Karpas-422 (cell line): ENCODE results near the gene MNT. TPM values are rescaled to one million over a fixed set of nuclear protein-coding genes. Genes with fewer than 3 reads are reported as not detected.
"Not testable (repeated sequence)": the region's sequence is repeated elsewhere in the genome, so short reads cannot be mapped to it uniquely, and the experiment has no call there.

Experiments used
- DNase-seq: peaks from one replicate; pipeline ENCODE4 v3.0.0-alpha.2; 2015
- H2AFZ ChIP-seq: fragments of 200-600 bp; sonication (generic); 2 replicates; pipeline ENCODE4 v1.6.1; 2014; ENCODE audit warnings: antibody characterized with exemption, low read length, mixed read lengths
- H3K27ac ChIP-seq: fragments of 200-600 bp; sonication (generic); 2 replicates; pipeline ENCODE4 v1.5.1; 2014; ENCODE audit warnings: mild to moderate bottlenecking, low read length, moderate library complexity
- H3K27me3 ChIP-seq: fragments of 200-600 bp; sonication (generic); 2 replicates; pipeline ENCODE4 v1.6.1; 2014; ENCODE audit warnings: low read length, mixed read lengths
- H3K36me3 ChIP-seq: fragments of 200-600 bp; sonication (generic); 2 replicates; pipeline ENCODE4 v1.6.1; 2014; ENCODE audit warnings: low read length, mixed read lengths; ENCODE audit not compliant: insufficient read depth
- H3K4me1 ChIP-seq: fragments of 200-600 bp; sonication (generic); 2 replicates; pipeline ENCODE4 v1.6.1; 2014; ENCODE audit warnings: mild to moderate bottlenecking, low read length, mixed read lengths
- H3K4me2 ChIP-seq: fragments of 200-600 bp; sonication (generic); 2 replicates; pipeline ENCODE4 v1.6.1; 2014; ENCODE audit warnings: low read length, low read depth, mild to moderate bottlenecking; ENCODE audit not compliant: poor library complexity, severe bottlenecking
- H3K4me3 ChIP-seq: fragments of 200-600 bp; sonication (generic); 2 replicates; pipeline ENCODE4 v1.5.1; 2014; ENCODE audit warnings: mild to moderate bottlenecking, antibody characterized with exemption, low read length, mixed read lengths
- H3K79me2 ChIP-seq: fragments of 200-600 bp; sonication (generic); 2 replicates; pipeline ENCODE4 v1.6.1; 2014; ENCODE audit warnings: mild to moderate bottlenecking, low read length, mixed read lengths
- H3K9ac ChIP-seq: fragments of 200-600 bp; sonication (generic); 2 replicates; pipeline ENCODE4 v1.6.0; 2014; ENCODE audit warnings: low read length
- H3K9me2 ChIP-seq: fragments of 200-600 bp; sonication (generic), shearing (Covaris generic); replicated peaks from 2 replicates; pipeline ENCODE4 v1.6.0; 2014; ENCODE audit warnings: mild to moderate bottlenecking, low read length, moderate library complexity; ENCODE audit not compliant: insufficient read depth
- H3K9me3 ChIP-seq: fragments of 300-700, 200-600 bp; sonication (generic); 2 replicates; pipeline ENCODE4 v1.6.1; 2014; ENCODE audit warnings: low read length, mixed read lengths
- H4K20me1 ChIP-seq: fragments of 200-600 bp; sonication (generic); 2 replicates; pipeline ENCODE4 v1.6.1; 2014; ENCODE audit warnings: mild to moderate bottlenecking, antibody characterized with exemption, low read length, low read depth; ENCODE audit not compliant: insufficient read depth
- total RNA-seq: library from RNA; depleted of rRNA; stranded (reverse); fragments of >200 nt; shearing (Covaris generic); gene quantifications from 2 replicates; pipeline ENCODE4 v1.2.3, GENCODE V29; 2014; ENCODE audit warnings: low replicate concordance

Gene MNT
- total RNA-seq, 1 experiment from 2014 or later: 6.3 TPM

DNA sequence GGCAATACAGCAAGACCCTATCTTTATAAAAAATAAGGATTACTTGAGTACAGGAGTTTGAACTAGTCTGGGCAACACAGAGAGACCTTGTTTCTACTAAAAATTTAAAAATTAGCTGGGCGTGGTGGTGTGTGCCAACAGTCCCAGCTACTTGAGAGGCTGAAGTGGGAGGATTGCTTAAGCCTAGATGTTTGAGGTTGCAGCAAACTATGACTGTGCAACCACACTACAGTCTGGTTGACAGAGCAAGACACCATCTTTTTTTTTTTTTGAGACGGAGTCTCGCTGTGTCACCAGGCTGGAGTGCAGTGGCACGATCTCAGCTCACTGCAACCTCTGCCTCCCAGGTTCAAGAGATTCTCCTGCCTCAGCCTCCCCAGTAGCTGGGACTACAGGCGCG lies 39.1 kb upstream of the MNT start:
- not testable (repeated sequence) for H3K36me3 ChIP-seq, DNase-seq, H3K27ac ChIP-seq, H2AFZ ChIP-seq, H3K9me3 ChIP-seq, H3K9me2 ChIP-seq, H4K20me1 ChIP-seq, H3K9ac ChIP-seq, H3K4me3 ChIP-seq, H3K4me2 ChIP-seq, H3K4me1 ChIP-seq, H3K27me3 ChIP-seq
- peaks cover 21% of the 10 kb centered on the region for H3K79me2 ChIP-seq

DNA sequence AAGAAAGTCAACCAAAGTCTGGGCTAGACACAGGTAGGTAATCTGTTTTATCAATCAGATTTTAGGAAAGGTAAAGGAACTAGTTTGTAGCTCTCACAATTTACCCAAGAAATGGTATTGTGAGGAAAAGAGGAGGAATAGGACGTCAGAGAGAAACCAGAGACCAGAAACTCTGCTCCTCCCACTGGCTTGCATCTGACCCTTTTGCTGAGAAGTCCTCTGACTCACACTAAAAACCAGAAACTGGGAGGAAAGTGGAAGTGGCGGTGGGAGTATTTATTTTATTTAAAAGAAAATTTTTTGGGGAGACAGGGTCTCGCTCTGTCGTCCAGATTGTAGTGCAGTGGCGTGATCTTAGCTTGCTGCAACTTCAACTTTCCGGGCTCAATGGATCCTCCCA lies 38.0 kb upstream of the MNT start:
- no peak overlapping the region for H3K4me2 ChIP-seq

DNA sequence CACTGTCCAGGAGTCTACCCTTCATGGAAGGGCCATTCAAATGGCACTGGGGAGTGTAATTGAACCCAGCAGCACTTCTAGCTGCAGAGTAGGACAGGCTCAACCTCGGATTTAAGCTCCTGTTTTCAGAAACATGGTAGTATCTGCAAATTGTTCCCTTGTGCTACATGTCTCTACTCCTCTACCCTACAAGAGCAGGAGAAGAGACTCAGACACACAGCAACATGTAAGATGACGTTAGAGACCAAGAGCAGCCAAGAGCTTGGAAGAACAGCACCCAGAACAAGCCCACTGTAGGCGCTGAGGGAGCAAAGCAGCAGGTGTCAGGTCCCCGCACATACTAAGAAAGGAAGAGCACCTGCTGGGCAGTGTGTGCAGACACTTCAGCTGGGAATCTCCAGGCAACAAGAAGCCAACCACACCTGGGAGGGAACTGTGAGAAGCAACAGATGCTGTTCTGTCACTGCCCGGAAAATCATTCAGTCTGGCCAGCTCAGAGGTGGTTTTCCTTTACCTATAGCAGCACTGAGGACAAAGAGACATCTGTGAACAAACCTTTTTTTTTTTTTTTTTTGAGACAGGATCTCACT lies 35.6 kb upstream of the MNT start:
- no peak for DNase-seq
- H3K4me1 ChIP-seq: no peaks in the 10 kb centered on the region
- H3K27ac ChIP-seq: no peak overlapping the region
- no peaks in the 10 kb centered on the region for H3K9me3 ChIP-seq
- H3K9ac ChIP-seq: no peak overlapping the region
- no peak overlapping the region for H3K4me3 ChIP-seq
- no peaks in the 10 kb centered on the region for H3K9me2 ChIP-seq
- no peak overlapping the region for H3K4me2 ChIP-seq
- peaks cover 10% of the 10 kb centered on the region for H3K79me2 ChIP-seq
- H3K36me3 ChIP-seq: peaks cover 11% of the 10 kb centered on the region
- H3K27me3 ChIP-seq: no peaks in the 10 kb centered on the region
- 0 out of 2 replicates have a peak, but pooled peaks cover 2% of the 10 kb centered on the region for H4K20me1 ChIP-seq
- no peak overlapping the region for H2AFZ ChIP-seq

More for the DNA sequence above, 38.0 kb upstream of the MNT start:
- H3K9me3 ChIP-seq: no peaks in the 10 kb centered on the region
- H3K79me2 ChIP-seq: peaks cover 18% of the 10 kb centered on the region
- no peaks in the 10 kb centered on the region for H3K4me1 ChIP-seq
- H2AFZ ChIP-seq: no peak overlapping the region
- H4K20me1 ChIP-seq: 0 out of 2 replicates have a peak, but pooled peaks cover 2% of the 10 kb centered on the region
- no peaks in the 10 kb centered on the region for H3K9me2 ChIP-seq
- peaks cover 10% of the 10 kb centered on the region for H3K36me3 ChIP-seq
- no peak overlapping the region for H3K27ac ChIP-seq
- no peaks in the 10 kb centered on the region for H3K27me3 ChIP-seq
- no peak overlapping the region for H3K4me3 ChIP-seq
- no peak overlapping the region for H3K9ac ChIP-seq
- DNase-seq: no peak

DNA sequence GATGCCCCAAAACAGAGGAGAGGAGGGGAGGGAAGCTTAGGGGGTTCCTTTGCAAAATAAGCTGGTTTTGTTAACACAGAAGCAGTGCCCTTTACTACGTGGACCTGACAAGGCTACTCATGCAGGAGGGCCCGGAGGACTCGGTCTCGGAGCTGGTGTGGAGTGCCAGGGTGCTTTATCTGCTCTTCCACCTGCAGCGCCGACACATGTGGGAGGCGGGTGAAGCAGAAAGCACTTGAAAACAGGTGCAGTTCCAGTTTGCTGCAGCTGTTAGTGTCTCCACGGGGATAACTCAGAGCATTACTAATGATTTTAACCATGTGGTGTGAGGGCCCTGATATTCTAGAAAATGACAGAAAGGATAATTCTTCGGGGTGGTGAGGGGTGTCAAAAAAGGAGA lies 35.0 kb upstream of the MNT start:
- Histone ChIP-seq H2AFZ (no peak overlapping the region), H3K4me3 (no peak overlapping the region), H4K20me1 (no peaks in the 10 kb centered on the region), H3K27me3 (no peaks in the 10 kb centered on the region), H3K4me2 (no peak overlapping the region), H3K9me2 (no peaks in the 10 kb centered on the region), H3K4me1 (no peaks in the 10 kb centered on the region), H3K36me3 (peaks cover 6% of the 10 kb centered on the region), H3K9ac (no peak overlapping the region), H3K27ac (no peak overlapping the region), H3K79me2 (0 out of 2 replicates have a peak, but pooled peaks cover 5% of the 10 kb centered on the region), H3K9me3 (no peaks in the 10 kb centered on the region)
- no peak for DNase-seq

DNA sequence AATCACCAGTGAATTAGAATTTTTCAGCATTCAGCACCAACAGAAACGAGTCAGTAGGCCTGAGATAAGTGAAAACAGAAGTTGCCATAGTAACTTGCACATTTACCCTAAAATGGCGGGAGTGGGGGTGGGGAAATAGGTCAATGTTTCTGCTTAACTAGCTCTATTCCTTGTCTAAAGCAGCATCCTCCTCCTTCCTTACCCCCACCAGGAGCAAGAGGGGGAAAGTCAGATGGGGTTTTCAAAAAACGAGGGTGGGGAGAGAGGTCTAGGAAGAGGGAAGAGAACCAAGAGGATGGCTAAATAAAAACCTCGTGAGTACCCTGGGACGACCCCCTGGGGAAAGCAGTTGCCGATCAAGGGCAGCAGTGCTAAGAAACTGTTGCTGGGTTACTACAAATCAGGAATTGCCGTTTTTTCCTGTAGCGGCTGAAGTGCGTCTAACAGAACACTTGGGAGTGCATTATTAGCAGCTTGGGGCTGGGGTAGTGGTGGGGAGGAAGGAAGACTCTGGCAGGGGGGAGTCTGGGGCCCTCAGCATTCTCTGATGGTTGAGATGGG lies 34.4 kb upstream of the MNT start:
- DNase-seq: no peak
- Histone ChIP-seq H3K4me3 (no peak overlapping the region), H2AFZ (no peak overlapping the region), H3K36me3 (peaks cover 6% of the 10 kb centered on the region; the same call in 1 of the 2 replicates), H4K20me1 (no peaks in the 10 kb centered on the region), H3K27me3 (no peaks in the 10 kb centered on the region), H3K27ac (no peak overlapping the region), H3K9me3 (no peaks in the 10 kb centered on the region), H3K79me2 (0 out of 2 replicates have a peak, but pooled peaks cover 5% of the 10 kb centered on the region), H3K9me2 (no peaks in the 10 kb centered on the region), H3K4me2 (no peak overlapping the region), H3K4me1 (no peaks in the 10 kb centered on the region), H3K9ac (no peak overlapping the region)

DNA sequence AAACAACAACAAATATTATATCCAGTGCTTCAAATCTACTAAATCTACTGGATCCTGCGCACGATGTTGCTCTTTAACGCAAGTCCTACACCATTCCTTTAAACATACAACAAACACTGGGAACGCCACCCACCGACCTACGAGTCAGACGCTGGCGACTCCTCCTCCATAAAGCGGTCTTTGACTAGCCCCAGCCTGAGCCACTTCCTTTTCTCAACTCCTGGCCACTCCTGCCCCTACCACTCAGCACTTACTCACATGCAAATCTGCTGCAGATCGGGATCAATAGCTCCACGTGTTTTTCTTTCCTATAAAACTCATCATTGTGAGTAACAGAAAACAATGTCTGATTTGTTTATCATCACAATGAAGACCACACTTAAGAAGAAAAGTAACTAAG lies 32.8 kb upstream of the MNT start:
- Histone ChIP-seq H3K4me2 (no peak overlapping the region), H3K4me3 (no peak overlapping the region), H3K27ac (no peak overlapping the region), H2AFZ (no peak overlapping the region), H4K20me1 (no peaks in the 10 kb centered on the region), H3K36me3 (peaks cover 3% of the 10 kb centered on the region; the same call in 1 of the 2 replicates), H3K79me2 (0 out of 2 replicates have a peak, but pooled peaks cover 2% of the 10 kb centered on the region), H3K27me3 (no peaks in the 10 kb centered on the region), H3K9ac (no peak overlapping the region), H3K9me2 (no peaks in the 10 kb centered on the region), H3K9me3 (no peaks in the 10 kb centered on the region), H3K4me1 (no peaks in the 10 kb centered on the region)
- DNase-seq: no peak

GRCh38 chr17:2427910-2428309 lies 27.1 kb upstream of the MNT start:
- no peak overlapping the region for H3K4me2 ChIP-seq
- H3K36me3 ChIP-seq: no peaks in the 10 kb centered on the region

DNA sequence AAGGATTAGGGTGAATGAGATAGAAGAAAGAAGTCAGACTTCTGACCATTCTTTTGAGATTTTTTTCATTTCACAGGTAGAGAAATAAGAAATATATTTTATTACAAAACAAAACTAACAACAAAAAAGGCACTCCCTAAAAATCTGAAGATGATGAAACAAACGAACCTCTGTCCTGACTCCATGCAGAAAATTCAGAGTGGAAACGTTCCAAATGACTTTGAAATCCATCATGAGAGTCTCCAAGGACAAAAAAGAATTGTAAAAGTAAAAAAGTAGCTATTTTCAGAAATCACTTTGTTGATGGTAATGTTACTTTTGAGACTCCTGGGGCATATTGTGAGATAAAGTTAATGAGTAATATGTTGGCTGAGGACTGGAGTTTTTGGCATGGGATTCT lies 26.4 kb upstream of the MNT start:
- no peak for DNase-seq
- no peaks in the 10 kb centered on the region for H3K36me3 ChIP-seq
- H3K9me3 ChIP-seq: no peaks in the 10 kb centered on the region
- no peaks in the 10 kb centered on the region for H3K9me2 ChIP-seq
- H3K4me1 ChIP-seq: no peaks in the 10 kb centered on the region
- H4K20me1 ChIP-seq: no peaks in the 10 kb centered on the region
- no peak overlapping the region for H3K4me3 ChIP-seq
- H3K27ac ChIP-seq: no peak overlapping the region
- no peak overlapping the region for H3K9ac ChIP-seq
- H3K4me2 ChIP-seq: no peak overlapping the region
- H3K79me2 ChIP-seq: 0 out of 2 replicates have a peak, but pooled peaks cover 4% of the 10 kb centered on the region
- H2AFZ ChIP-seq: no peak overlapping the region
- no peaks in the 10 kb centered on the region for H3K27me3 ChIP-seq

More at GRCh38 chr17:2427910-2428309, 27.1 kb upstream of the MNT start:
- no peaks in the 10 kb centered on the region for H3K9me2 ChIP-seq
- no peaks in the 10 kb centered on the region for H3K9me3 ChIP-seq
- H3K79me2 ChIP-seq: 0 out of 2 replicates have a peak, but pooled peaks cover 4% of the 10 kb centered on the region
- no peaks in the 10 kb centered on the region for H3K4me1 ChIP-seq
- H3K4me3 ChIP-seq: no peak overlapping the region
- no peak overlapping the region for H2AFZ ChIP-seq
- no peak for DNase-seq
- H4K20me1 ChIP-seq: no peaks in the 10 kb centered on the region
- H3K27me3 ChIP-seq: no peaks in the 10 kb centered on the region
- H3K27ac ChIP-seq: no peak overlapping the region
- H3K9ac ChIP-seq: no peak overlapping the region
